A549 (cell line): ENCODE measurements around the gene SVEP1. TPM values are rescaled to one million over a fixed set of nuclear protein-coding genes. Genes with fewer than 3 reads are reported as not detected.
A peak's percentile ranks its signal among the peaks of the same experiment; 100 is the strongest.

ENCODE experiments used
- ATAC-seq, 2 experiments: fragments of 200-7000 bp in 1 of 2; fragments of >200 bp in 1 of 2; cut with Nextera tagmentation in 1 of 2; cut with Tn5 transposase in 1 of 2; 3 replicates each; pipeline versions ENCODE4 v1.8.0 to v1.9.1; 2018 to 2020; ENCODE audit warnings: mild to moderate bottlenecking in 1 of 2, moderate library complexity in 1 of 2
- CTCF ChIA-PET: fragments of 300-600 bp; sonication (Branson Sonifier 250); formaldehyde crosslinking; extraction: SDS; loops from one replicate; lab custom pipeline; 2021; ENCODE audit warnings: antibody characterized with exemption, inconsistent platforms; lab: Yijun Ruan, JAX
- POLR2A ChIA-PET: fragments of 350-600 bp; formaldehyde crosslinking; extraction: SDS; loops from one replicate; lab custom pipeline; 2021; ENCODE audit warnings: antibody characterized with exemption, inconsistent platforms; lab: Yijun Ruan, JAX
- DNase-seq, 2 experiments: peaks; one replicate each; pipeline versions ENCODE4 v3.0.0 to v3.0.0-alpha.2; 2011 to 2016; ENCODE audit warnings: low read depth in 1 of 2, low spot score in 1 of 2
- FAIRE-seq: peaks from 2 replicates; lab custom pipeline; 2011; peaks lifted over from hg19 to GRCh38; lab: Jason Lieb, UNC
- H3K27ac ChIP-seq, 2 experiments: fragments of >200 bp; sonication (Bioruptor Twin); formaldehyde crosslinking; 3 replicates each; pipeline ENCODE4 v1.5.1; 2016 to 2017
- H3K4me1 ChIP-seq: fragments of >200 bp; sonication (Bioruptor Twin); formaldehyde crosslinking; 3 replicates; pipeline ENCODE4 v1.6.1; 2016
- H3K4me2 ChIP-seq: fragments of >200 bp; sonication (Bioruptor Twin); formaldehyde crosslinking; 3 replicates; pipeline ENCODE4 v1.6.1; 2016
- H3K4me3 ChIP-seq: fragments of >200 bp; sonication (Bioruptor Twin); formaldehyde crosslinking; 3 replicates; pipeline ENCODE4 v1.5.1; 2016
- H3K9me3 ChIP-seq: fragments of >200 bp; sonication (Bioruptor Twin); formaldehyde crosslinking; 3 replicates; pipeline ENCODE4 v1.6.1; 2016
- BCL3 ChIP-seq: fragments of >200 bp; sonication (Bioruptor Twin); formaldehyde crosslinking; IDR thresholded peaks from 3 replicates; pipeline ENCODE4 v1.6.1; 2016
- CBX2 ChIP-seq: fragments of 200-600 bp; sonication (generic); IDR thresholded peaks from 2 replicates; pipeline ENCODE4 v1.6.1; 2016; ENCODE audit warnings: low read depth, mild to moderate bottlenecking, borderline replicate concordance
- CBX8 ChIP-seq: fragments of 200-600 bp; sonication (generic); IDR thresholded peaks from 2 replicates; pipeline ENCODE4 v1.6.1; 2016
- CHD2 ChIP-seq: fragments of 150-350 bp; IDR thresholded peaks from 2 replicates; pipeline ENCODE4 v1.6.1; 2014; ENCODE audit warnings: low read length; ENCODE audit not compliant: partially characterized antibody
- CTCF ChIP-seq: fragments of >200 bp; sonication (Bioruptor Twin); formaldehyde crosslinking; IDR thresholded peaks from 3 replicates; pipeline ENCODE4 v1.5.1; 2016
- E2F6 ChIP-seq: IDR thresholded peaks from 2 replicates; pipeline ENCODE4 v1.6.1; 2012; ENCODE audit warnings: low read depth, borderline replicate concordance
- ESRRA ChIP-seq: fragments of 150-350 bp; IDR thresholded peaks from 2 replicates; pipeline ENCODE4 v1.6.1; 2014; ENCODE audit warnings: mild to moderate bottlenecking, low read length, borderline replicate concordance
- FOSB ChIP-seq: fragments of 250-450 bp; sonication (Bioruptor Pico); IDR thresholded peaks from 2 replicates; pipeline ENCODE4 v1.5.0; 2020; ENCODE audit warnings: mild to moderate bottlenecking, moderate library complexity
- HDAC2 ChIP-seq: fragments of 200-600 bp; sonication (generic); IDR thresholded peaks from 2 replicates; pipeline ENCODE4 v1.6.1; 2016
- HOXB5 ChIP-seq: fragments of 250-450 bp; sonication (Bioruptor Pico); IDR thresholded peaks from 2 replicates; pipeline ENCODE4 v1.5.0; 2020; ENCODE audit warnings: mild to moderate bottlenecking, moderate library complexity
- JUN ChIP-seq, 2 experiments: fragments of >200 bp; sonication (Bioruptor Twin); formaldehyde crosslinking; IDR thresholded peaks; 2 replicates in 1 of 2; 3 replicates in 1 of 2; pipeline ENCODE4 v1.6.1; 2016 to 2017
- MAFK ChIP-seq: fragments of 450-650 bp; IDR thresholded peaks from 2 replicates; pipeline ENCODE4 v1.6.1; 2014; ENCODE audit not compliant: partially characterized antibody
- RAD21 ChIP-seq, 2 experiments: fragments of >200 bp in 1 of 2; sonication (Bioruptor Twin) in 1 of 2; formaldehyde crosslinking in 1 of 2; IDR thresholded peaks in 1 of 2; conservative IDR thresholded peaks in 1 of 2; 2 replicates in 1 of 2; 3 replicates in 1 of 2; pipeline ENCODE4 v1.6.1; 2012 to 2018; ENCODE audit warnings: inconsistent platforms in 1 of 2
- SMC3 ChIP-seq: fragments of >200 bp; sonication (Bioruptor Twin); formaldehyde crosslinking; IDR thresholded peaks from 3 replicates; pipeline ENCODE4 v1.6.1; 2018; ENCODE audit warnings: inconsistent platforms
- WGBS: methylation state at CpG from one replicate; pipeline ENCODE4 v1.1.6; 2017; ENCODE audit errors: missing lambda C conversion rate; 5-methylcytosine and 5-hydroxymethylcytosine counted together
- polyA minus RNA-seq: library from RNA; depleted of rRNA, polyadenylated mRNA; stranded (reverse); fragments of >200 nt; gene quantifications from 2 replicates; pipeline ENCODE4 v1.2.3, GENCODE V29; 2011; rRNA and poly(A)+ RNA removed
- polyA plus RNA-seq, 4 experiments: library from polyadenylated mRNA; depleted of rRNA in 3 of 4; stranded (reverse); fragments of >200 nt; fragmentation: RNase III in 1 of 4; extraction: RNeasy Plus Mini Kit Qiagen cat#74134 plus additional on column Dnase treatment in 1 of 4; gene quantifications; 2 replicates in 3 of 4; 3 replicates in 1 of 4; pipeline ENCODE4 v1.2.3, GENCODE V29; 2011 to 2017

Gene SVEP1
- 0.52 and 0.74 TPM in 2 replicates for polyA plus RNA-seq (2011; rRNA removed)
- 0.05 TPM in 2 replicates for polyA plus RNA-seq (2012; cell fraction: cytosol; rRNA removed)
- polyA plus RNA-seq (2012; cell fraction: nucleus; rRNA removed) = 0.12 and 0.27 TPM in 2 replicates
- 1.5 TPM in 3 replicates for polyA plus RNA-seq (2017; fragmentation: RNase III; extraction: RNeasy Plus Mini Kit Qiagen cat#74134 plus additional on column Dnase treatment)
- polyA minus RNA-seq = 1.6 and 1.8 TPM in 2 replicates

- Histone ChIP-seq H3K4me3 (peak within 1 kb of the TSS; percentile 61), H3K4me2 (peak within 1 kb of the TSS; percentile 88), H3K4me1 (peaks cover 28% of the 10 kb centered on the region; the same call in 2 of the 3 replicates), H3K27ac (peak within 1 kb of the TSS; percentile 70 to 86), H3K9me3 (no peaks in the 10 kb centered on the region)
- FAIRE-seq (no peak), DNase-seq (peak; percentile 15 to 46), ATAC-seq (peak; percentile 78 to 83)
- TF ChIP-seq MAFK = no peak
- TF ChIP-seq JUN (IDR thresholded peaks at IDR 0.05) = 0 out of 5 replicates have a peak, but pooled peaks of 1 of the 2 experiments have one; percentile 19
- no peak for TF ChIP-seq CHD2
- TF ChIP-seq CBX2 = no peak
- TF ChIP-seq E2F6 = peak; percentile 34; the same call in 1 of the 2 replicates
- TF ChIP-seq BCL3 = no peak
- TF ChIP-seq CTCF = no peak
- 2% methylated on average over 20 of the region's 89 CpGs for WGBS
- ChIA-PET POLR2A (interaction anchor here (1.4 kb wide), 1 partner anchor 323 kb away, joined by 4 read pairs; the partner anchor contains the start of gene TXN), CTCF (interaction anchor here (0.7 to 1.3 kb wide), 2 partner anchors 13 to 363 kb away, joined by 3 read pairs; no protein-coding TSS in a partner anchor)
Observed at GRCh38 chr9:110579034-110579861, at the start of gene SVEP1. Gene SVEP1, minus strand, starts transcription at chr9:110579741. Its CDS starts 198 bp downstream, at chr9:110579543.

- H3K4me2 ChIP-seq = no peak overlapping the region
- peak; percentile 22 for TF ChIP-seq MAFK
- no peak for TF ChIP-seq HDAC2
- TF ChIP-seq FOSB = no peak
Observed at GRCh38 chr9:110626101-110626829, 46.7 kb upstream of the SVEP1 start.

GRCh38 chr9:110623462-110624025 is 44.0 kb upstream of the SVEP1 start:
- Histone ChIP-seq H3K27ac (no peak overlapping the region), H3K4me3 (no peak overlapping the region), H3K9me3 (no peaks in the 10 kb centered on the region), H3K4me2 (no peak overlapping the region; the same call in 2 of the 3 replicates), H3K4me1 (no peaks in the 10 kb centered on the region)
- POLR2A ChIA-PET = interaction anchor here (1.5 kb wide), 1 partner anchor 367 kb away, joined by 5 read pairs; the partner anchor contains the start of gene TXN
- peak; percentile 83 for TF ChIP-seq CTCF
- TF ChIP-seq HDAC2 = no peak
- TF ChIP-seq ESRRA = no peak
- no peak for TF ChIP-seq HOXB5 (CRISPR knock-in tag)
- TF ChIP-seq RAD21 (conservative IDR thresholded peaks at IDR 0.05 in 1 of 2, IDR thresholded peaks at IDR 0.05 in 1 of 2) = peak; percentile 84 to 92
- no peak for TF ChIP-seq CBX8
- TF ChIP-seq SMC3 = peak; percentile 90
- TF ChIP-seq CBX2 = no peak
- WGBS = 39% methylated on average over 3 of the region's 3 CpGs
- ATAC-seq (peak; percentile 59 to 81; a peak in 5 of 6 replicates), DNase-seq (peak; percentile 53 to 59), FAIRE-seq (no peak)
- CTCF ChIA-PET = interaction anchor here (0.5 to 2.0 kb wide), 39 partner anchors 13 to 1057 kb away, joined by 3 to 50 read pairs (median 3); no protein-coding TSS in a partner anchor

More at GRCh38 chr9:110626101-110626829, 46.7 kb upstream of the SVEP1 start:
- Histone ChIP-seq H3K27ac (no peak overlapping the region), H3K9me3 (peaks cover 6% of the 10 kb centered on the region; the same call in 1 of the 3 replicates), H3K4me1 (no peaks in the 10 kb centered on the region), H3K4me3 (no peak overlapping the region)
- CTCF ChIA-PET = interaction anchor here (0.6 kb wide), 1 partner anchor 428 kb away, joined by 3 read pairs; no protein-coding TSS in a partner anchor
- POLR2A ChIA-PET = no interaction called here
- FAIRE-seq (no peak), ATAC-seq (no peak), DNase-seq (no peak)
- 57% methylated on average over 9 of the region's 9 CpGs for WGBS
